Measurements from ENCODE around the gene CEP128. TPM values are rescaled to one million over a fixed set of nuclear protein-coding genes. Genes with fewer than 3 reads are reported as not detected.

The CEP128 gene
- total RNA-seq, 1 experiment from 2014 or later: 12.0 TPM

- CTCF ChIA-PET: no interaction called here
- POLR2A ChIA-PET: no interaction called here
- ATAC-seq: no peak
- TF ChIP-seq ATF2 (CRISPR knock-in tag; IDR thresholded peaks at IDR 0.05; ENCODE audit: borderline replicate concordance, low read depth): no peak
- no peak for TF ChIP-seq ZNF416 (CRISPR knock-in tag; IDR thresholded peaks at IDR 0.05)
- no peak for TF ChIP-seq ZNF425 (CRISPR knock-in tag; conservative IDR thresholded peaks at IDR 0.05)
- no peak for TF ChIP-seq USF2 (CRISPR knock-in tag; IDR thresholded peaks at IDR 0.05)
- no peak for TF ChIP-seq AFF4 (CRISPR knock-in tag; IDR thresholded peaks at IDR 0.05; ENCODE audit: borderline replicate concordance)
- TF ChIP-seq ETV6 (CRISPR knock-in tag; IDR thresholded peaks at IDR 0.05): no peak
- no peak for TF ChIP-seq ATF3 (CRISPR knock-in tag; conservative IDR thresholded peaks at IDR 0.05)
- TF ChIP-seq MLX (CRISPR knock-in tag; IDR thresholded peaks at IDR 0.05): no peak
- TF ChIP-seq ZSCAN18 (CRISPR knock-in tag; IDR thresholded peaks at IDR 0.05): no peak
- TF ChIP-seq ZNF263 (CRISPR knock-in tag; IDR thresholded peaks at IDR 0.05; ENCODE audit: low read depth): no peak
- no peak for TF ChIP-seq NFATC4 (CRISPR knock-in tag; IDR thresholded peaks at IDR 0.05)
- no peak for TF ChIP-seq RELA (CRISPR knock-in tag; IDR thresholded peaks at IDR 0.05; ENCODE audit: borderline replicate concordance)
- TF ChIP-seq E2F5 (CRISPR knock-in tag; IDR thresholded peaks at IDR 0.05): no peak
- TF ChIP-seq MAX (CRISPR knock-in tag; IDR thresholded peaks at IDR 0.05): no peak
- TF ChIP-seq USF1 (CRISPR knock-in tag; IDR thresholded peaks at IDR 0.05): no peak
- TF ChIP-seq ZNF423 (CRISPR knock-in tag; IDR thresholded peaks at IDR 0.05): no peak
- no peak for TF ChIP-seq NFE2L1 (CRISPR knock-in tag; IDR thresholded peaks at IDR 0.05)
- no peak for TF ChIP-seq JUN (CRISPR knock-in tag; IDR thresholded peaks at IDR 0.05)
- TF ChIP-seq MYBL2 (CRISPR knock-in tag; IDR thresholded peaks at IDR 0.05): no peak
- TF ChIP-seq ZNF121 (CRISPR knock-in tag; IDR thresholded peaks at IDR 0.05): no peak
- H3K4me3 Mint-ChIP-seq: no peak overlapping the region
- H3K4me1 Mint-ChIP-seq: no peaks in the 10 kb centered on the region
- DNase-seq (ENCODE audit: low spot score): no peak
- H3K9me3 Mint-ChIP-seq: peaks cover 42% of the 10 kb centered on the region
- H3K27me3 Mint-ChIP-seq (ENCODE audit: low read depth): peaks cover 27% of the 10 kb centered on the region
- H3K27ac Mint-ChIP-seq: no peak overlapping the region
- peaks cover 35% of the 10 kb centered on the region for H3K36me3 Mint-ChIP-seq
Measured at GRCh38 chr14:80475074-80475473, 466.5 kb downstream of the CEP128 start.

Data from WTC11 (cell line).